Heart right ventricle (tissue), 16 donors: ENCODE measurements around the gene PARP16. TPM values are rescaled to one million over a fixed set of nuclear protein-coding genes. Genes with fewer than 3 reads are reported as not detected.

ENCODE experiments used
- ATAC-seq, 8 donors: fragments of 200-7000 bp; cut with Tn5 transposase; one replicate each; pipeline ENCODE4 v1.9.1; 2020; ENCODE audit warnings: mild to moderate bottlenecking in 8 of 8, moderate library complexity in 8 of 8, moderate number of reproducible peaks in 1 of 8
- DNase-seq, 2 donors: peaks; one replicate each; pipeline ENCODE4 v3.0.0-alpha.2; 2020
- H3K27ac ChIP-seq, 10 donors: fragments of 200-600 bp; sonication (generic) in 2 of 10; one replicate each; pipeline versions ENCODE4 v1.5.0 to v1.8.0; 2020 to 2022; ENCODE audit warnings: mild to moderate bottlenecking in 3 of 10
- H3K27me3 ChIP-seq, 7 donors: fragments of 200-600 bp; one replicate each; pipeline ENCODE4 v1.8.0; 2021 to 2022; ENCODE audit warnings: mild to moderate bottlenecking in 2 of 7
- H3K36me3 ChIP-seq, 9 donors: fragments of 200-600 bp; sonication (generic) in 1 of 9; one replicate each; pipeline versions ENCODE4 v1.5.0 to v1.8.0; 2020 to 2022; ENCODE audit warnings: mild to moderate bottlenecking in 2 of 9
- H3K4me1 ChIP-seq, 9 donors: fragments of 200-600 bp; sonication (generic) in 1 of 9; one replicate each; pipeline versions ENCODE4 v1.5.0 to v1.8.0; 2020 to 2022; ENCODE audit warnings: mild to moderate bottlenecking in 4 of 9
- H3K4me3 ChIP-seq, 10 donors: fragments of 200-600 bp; sonication (generic) in 2 of 10; one replicate each; pipeline versions ENCODE4 v1.5.0 to v1.8.0; 2020 to 2022; ENCODE audit warnings: mild to moderate bottlenecking in 7 of 10, moderate library complexity in 2 of 10
- H3K9me3 ChIP-seq, 11 donors: fragments of 200-600 bp in 10 of 11; sonication (generic) in 2 of 11; one replicate each; pipeline versions ENCODE4 v1.5.0 to v1.8.0; 2013 to 2022; ENCODE audit warnings: mild to moderate bottlenecking in 2 of 11, control low read depth in 1 of 11, moderate library complexity in 1 of 11
- CTCF ChIP-seq, 9 donors: fragments of 200-600 bp; sonication (generic) in 2 of 9; IDR thresholded peaks; one replicate each; pipeline versions ENCODE4 v1.5.0 to v1.8.0; 2021 to 2022; ENCODE audit warnings: antibody characterized with exemption in 9 of 9, mild to moderate bottlenecking in 5 of 9, moderate library complexity in 1 of 9
- WGBS, 2 donors: extraction: QIAGEN DNeasy Blood & Tissue Kit; methylation state at CpG; one replicate each; pipeline ENCODE4 v1.1.7; 2013; ENCODE audit warnings: inconsistent platforms in 1 of 2; 5-methylcytosine and 5-hydroxymethylcytosine counted together
- intact Hi-C, 10 donors: fragments of 100-400 bp; cut with DNase I; formaldehyde crosslinking; loops; one replicate each; pipeline versions ENCODE4 v1.11.1 to v1.14.2; 2022
- polyA plus RNA-seq, 2 donors: library from polyadenylated mRNA; stranded (reverse); fragments of 200-250 nt; gene quantifications; one replicate each; pipeline ENCODE4 v1.2.3, GENCODE V29; 2013
- total RNA-seq, 10 donors: library from RNA; stranded (reverse); fragmentation: NEBNext Ultra II Directional in 3 of 10; extraction: Animal tissue kit (Norgen Biotek cat#: 25700) in 3 of 10; gene quantifications; one replicate each; pipeline versions ENCODE4 v1.2.1 to v1.2.4, GENCODE V29; 2021 to 2023
- donor health status: Arrhythmogenic right ventricular cardiomyopathy.
- donor health status: ischemic (EF 13 %, LVEDD 7.1; RV severe dilation, severe dysfunction).
- donor health status: healthy with polysubstance abuse.
- donor health status: DM: no; HTN: yes; CAD: no.
- donor health status: DM: no; HTN: no; CAD: no.
- donor health status: ischemic (EF 25% LVEDD 6.9; RV normal size, moderate dysfunction).
- donor health status: ischemic (EF 25% LVEDD 5.7; RV mildly dilated, moderate dysfunction).
- donor health status: healthy.
- donor health status: DM: yes; HTN: yes; CAD: no.
- donor health status: Ischemic cardiomyopathy.
- donor health status: ischemic (EF 35%, LVEDD 5.7; RV mildly dilated, moderate dysfunction).
- donor health status: nonischemic (EF 11% LVEDD 7.7; RV severe dilation, severe dysfunction).
- donor health status: DM: yes; HTN: yes; CAD: no.
- donor health status: PGD.
- donor health status: ischemic (EF 29% LVEDD 5.4; RV normal size, mild dysfunction).
- donor health status: nonischemic (EF 23%, LVEDD 6.1; RV moderate dilation, normal function).

Gene PARP16
- total and polyA plus RNA-seq, 12 donors: 3.1 to 5.2 (median 4.7) TPM

GRCh38 chr15:65286069-65286703 is 497 bp downstream of the PARP16 start:
- peak overlapping the region; percentile 50 to 96 (median 93) for H3K27ac ChIP-seq
- peaks cover 2 to 28% (median 20%) of the 10 kb centered on the region in 9 donors for H3K4me1 ChIP-seq
- peak in 1 of 2 donors; percentile 60 for DNase-seq
- ATAC-seq: peak; percentile 49 to 78 (median 60)
- peak overlapping the region; percentile 49 to 91 (median 78) for H3K4me3 ChIP-seq
- no peaks in the 10 kb centered on the region for H3K9me3 ChIP-seq
- no peak for TF ChIP-seq CTCF (IDR thresholded peaks at IDR 0.05)
- WGBS, 2 donors: 0 to 1% methylated on average over 49 to 52 of the region's 52 CpGs
- no peaks in the 10 kb centered on the region for H3K27me3 ChIP-seq
- intact Hi-C loops: loop anchor here in 3 of 10 donors (10.0 kb wide), 2 partner anchors 231 to 251 kb away; no protein-coding TSS in a partner anchor
- peaks cover 0 to 9% (median 0%) of the 10 kb centered on the region in 9 donors for H3K36me3 ChIP-seq

- Histone ChIP-seq H3K4me3 (peak overlapping the region; percentile 49 to 91 (median 78)), H3K4me1 (peaks cover 2 to 28% (median 20%) of the 10 kb centered on the region in 9 donors), H3K27ac (peak overlapping the region in 9 of 10 donors; percentile 89 to 96 (median 93)), H3K27me3 (no peaks in the 10 kb centered on the region), H3K36me3 (peaks cover 0 to 9% (median 0%) of the 10 kb centered on the region in 9 donors), H3K9me3 (no peaks in the 10 kb centered on the region)
- ATAC-seq: no peak
- intact Hi-C loops: loop anchor here in 3 of 10 donors (10.0 kb wide), 2 partner anchors 231 to 251 kb away; no protein-coding TSS in a partner anchor
- TF ChIP-seq CTCF (IDR thresholded peaks at IDR 0.05): no peak
- 72 to 74% methylated on average over 10 of the region's 10 CpGs for WGBS, 2 donors
- DNase-seq: no peak
Observed at GRCh38 chr15:65285291-65286068, 1.2 kb downstream of the PARP16 start.

- Histone ChIP-seq H3K4me3 (no peak overlapping the region), H3K9me3 (no peaks in the 10 kb centered on the region), H3K27ac (no peak overlapping the region), H3K4me1 (peaks cover 0 to 24% (median 6%) of the 10 kb centered on the region in 9 donors), H3K36me3 (peaks cover 0 to 20% (median 0%) of the 10 kb centered on the region in 9 donors), H3K27me3 (no peaks in the 10 kb centered on the region)
- 70 to 73% methylated on average over 1 of the region's 1 CpG for WGBS, 2 donors
- no peak for TF ChIP-seq CTCF (IDR thresholded peaks at IDR 0.05)
- intact Hi-C loops: loop anchor here in 2 of 10 donors (10.0 kb wide), 2 partner anchors 84 to 224 kb away; no protein-coding TSS in a partner anchor
- DNase-seq (no peak), ATAC-seq (no peak)
Observed at GRCh38 chr15:65278480-65278879, 8.2 kb downstream of the PARP16 start.

- DNase-seq (no peak), ATAC-seq (no peak)
- no peaks in the 10 kb centered on the region for H3K27me3 ChIP-seq
- H3K4me3 ChIP-seq: no peak overlapping the region
- WGBS, 2 donors: 63 to 68% methylated on average over 1 of the region's 1 CpG
- H3K36me3 ChIP-seq: peaks cover 0 to 12% (median 0%) of the 10 kb centered on the region in 9 donors
- no peak overlapping the region for H3K27ac ChIP-seq
- peaks cover 0 to 26% (median 7%) of the 10 kb centered on the region in 9 donors for H3K4me1 ChIP-seq
- no peaks in the 10 kb centered on the region for H3K9me3 ChIP-seq
- intact Hi-C loops: loop anchor here in 2 of 10 donors (10.0 kb wide), 2 partner anchors 82 to 222 kb away; no protein-coding TSS in a partner anchor
- no peak for TF ChIP-seq CTCF (IDR thresholded peaks at IDR 0.05)
Observed at GRCh38 chr15:65277015-65277414, 9.7 kb downstream of the PARP16 start.
